HEK293T (cell line): ENCODE measurements around the gene CTDSPL.

Experiments used
- CTCF ChIA-PET: fragments of 350-600 bp; formaldehyde crosslinking; extraction: SDS; loops from one replicate; lab custom pipeline; 2021; ENCODE audit warnings: antibody characterized with exemption, inconsistent platforms; lab: Yijun Ruan, JAX
- POLR2A ChIA-PET: fragments of 350-600 bp; formaldehyde crosslinking; extraction: SDS; loops from one replicate; lab custom pipeline; 2020; ENCODE audit warnings: antibody characterized with exemption, inconsistent platforms; lab: Yijun Ruan, JAX
- DNase-seq: peaks from one replicate; pipeline ENCODE4 v3.0.0; 2012; ENCODE audit warnings: mixed read lengths; ENCODE audit errors: extremely low spot score
- ARNT ChIP-seq: fragments of 450-650 bp; IDR thresholded peaks from 2 replicates; pipeline ENCODE4 v1.6.1; 2017; ENCODE audit warnings: mild to moderate bottlenecking
- BHLHE40 ChIP-seq: fragments of 450-650 bp; IDR thresholded peaks from 2 replicates; pipeline ENCODE4 v1.6.1; 2016; ENCODE audit warnings: mild to moderate bottlenecking, moderate library complexity, borderline replicate concordance
- CTBP1 ChIP-seq: fragments of 450-650 bp; IDR thresholded peaks from 2 replicates; pipeline ENCODE4 v1.6.1; 2016; ENCODE audit warnings: borderline replicate concordance
- ELF4 ChIP-seq: fragments of 450-650 bp; IDR thresholded peaks from 2 replicates; pipeline ENCODE4 v1.6.1; 2017; ENCODE audit warnings: antibody characterized with exemption
- FOXA1 ChIP-seq: fragments of 450-650 bp; IDR thresholded peaks from 2 replicates; pipeline ENCODE4 v1.6.1; 2016; ENCODE audit warnings: mild to moderate bottlenecking
- FOXK2 ChIP-seq: fragments of 450-650 bp; IDR thresholded peaks from 2 replicates; pipeline ENCODE4 v1.6.1; 2016; ENCODE audit warnings: mild to moderate bottlenecking
- FOXM1 ChIP-seq: fragments of 450-650 bp; IDR thresholded peaks from 2 replicates; pipeline ENCODE4 v1.6.1; 2017; ENCODE audit warnings: mild to moderate bottlenecking, borderline replicate concordance
- HDGF ChIP-seq: fragments of 450-650 bp; IDR thresholded peaks from 2 replicates; pipeline ENCODE4 v1.6.1; 2017; ENCODE audit warnings: antibody characterized with exemption, borderline replicate concordance
- L3MBTL2 ChIP-seq: fragments of 450-650 bp; conservative IDR thresholded peaks from 2 replicates; pipeline ENCODE4 v1.6.1; 2016; ENCODE audit warnings: mild to moderate bottlenecking
- LEF1 ChIP-seq: fragments of 450-650 bp; IDR thresholded peaks from 2 replicates; pipeline ENCODE4 v1.6.1; 2017; ENCODE audit warnings: mild to moderate bottlenecking, borderline replicate concordance
- NFRKB ChIP-seq: fragments of 450-650 bp; IDR thresholded peaks from 2 replicates; pipeline ENCODE4 v1.6.1; 2016; ENCODE audit warnings: mild to moderate bottlenecking, moderate library complexity
- SP1 ChIP-seq: fragments of 450-650 bp; IDR thresholded peaks from 2 replicates; pipeline ENCODE4 v1.6.1; 2017
- SUZ12 ChIP-seq: fragments of 450-650 bp; IDR thresholded peaks from 2 replicates; pipeline ENCODE4 v1.6.1; 2016; ENCODE audit warnings: mild to moderate bottlenecking
- TARDBP ChIP-seq: fragments of 450-650 bp; IDR thresholded peaks from 2 replicates; pipeline ENCODE4 v1.6.1; 2016
- ZNF384 ChIP-seq: fragments of 450-650 bp; IDR thresholded peaks from 2 replicates; pipeline ENCODE4 v1.6.1; 2016
- TF ChIP-seq, protein P1 (sequence below): fragments of 450-650 bp; IDR thresholded peaks from 2 replicates; pipeline ENCODE4 v1.6.1; 2016

Gene CTDSPL

DNA sequence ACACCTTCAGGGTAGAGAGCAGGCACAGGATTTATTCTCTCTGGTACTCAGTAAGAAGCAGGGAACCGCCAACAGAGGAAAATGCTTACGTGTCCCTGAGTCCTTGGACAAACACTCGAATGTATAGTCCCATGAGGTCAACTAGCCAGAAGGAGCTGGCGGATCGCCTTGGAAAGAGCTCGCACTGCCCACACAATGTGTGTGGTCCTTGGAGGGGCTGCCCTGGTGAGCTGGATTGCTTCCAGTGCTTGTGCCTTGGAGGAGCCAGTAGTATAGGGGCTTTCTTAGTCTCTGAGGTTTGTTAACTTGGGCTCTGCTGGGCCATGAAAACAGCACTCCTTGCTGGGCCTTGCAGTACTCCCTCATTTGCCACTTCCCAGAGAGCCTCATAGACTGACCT is 88.2 kb downstream of the CTDSPL start:
- ChIA-PET CTCF (no interaction called here), POLR2A (no interaction called here)
- no peak for DNase-seq
- TF ChIP-seq LEF1 (no peak), ELF4 (no peak), ZNF384 (no peak)

DNA sequence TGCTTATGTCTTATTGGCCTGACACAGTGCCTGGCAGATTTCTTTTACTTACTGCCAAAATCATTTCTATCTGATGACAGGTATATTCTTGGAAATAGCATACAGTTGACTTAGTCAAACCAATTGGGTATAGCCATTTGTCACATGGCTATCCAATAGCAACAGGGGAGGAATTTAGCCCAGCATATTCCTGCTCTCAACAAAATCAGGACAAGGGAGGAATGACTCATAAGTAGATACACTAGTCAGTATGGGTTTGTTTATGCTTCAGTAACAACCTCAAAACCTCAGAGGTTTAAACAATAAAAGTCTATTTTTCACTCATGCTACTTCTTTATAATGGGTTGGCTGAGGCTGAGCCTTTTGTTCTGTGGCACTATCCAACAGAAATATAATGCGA is 90.9 kb downstream of the CTDSPL start:
- DNase-seq: no peak
- POLR2A ChIA-PET: no interaction called here
- CTCF ChIA-PET: no interaction called here
- no peak for TF ChIP-seq FOXA1
- no peak for TF ChIP-seq L3MBTL2
- TF ChIP-seq NFRKB: no peak
- no peak for TF ChIP-seq FOXK2
- no peak for TF ChIP-seq FOXM1
- no peak for TF ChIP-seq ZNF384
- TF ChIP-seq BHLHE40: no peak
- no peak for TF ChIP-seq TARDBP
- TF ChIP-seq HDGF: no peak
- no peak for TF ChIP-seq LEF1
- TF ChIP-seq ELF4: no peak
- TF ChIP-seq ARNT: no peak
- no peak for TF ChIP-seq SP1
- TF ChIP-seq CTBP1: no peak
- TF ChIP-seq SUZ12: no peak
- TF ChIP-seq, protein P1, sequence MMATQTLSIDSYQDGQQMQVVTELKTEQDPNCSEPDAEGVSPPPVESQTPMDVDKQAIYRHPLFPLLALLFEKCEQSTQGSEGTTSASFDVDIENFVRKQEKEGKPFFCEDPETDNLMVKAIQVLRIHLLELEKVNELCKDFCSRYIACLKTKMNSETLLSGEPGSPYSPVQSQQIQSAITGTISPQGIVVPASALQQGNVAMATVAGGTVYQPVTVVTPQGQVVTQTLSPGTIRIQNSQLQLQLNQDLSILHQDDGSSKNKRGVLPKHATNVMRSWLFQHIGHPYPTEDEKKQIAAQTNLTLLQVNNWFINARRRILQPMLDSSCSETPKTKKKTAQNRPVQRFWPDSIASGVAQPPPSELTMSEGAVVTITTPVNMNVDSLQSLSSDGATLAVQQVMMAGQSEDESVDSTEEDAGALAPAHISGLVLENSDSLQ: no peak

GRCh38 chr3:37953226-37953625 is 91.5 kb downstream of the CTDSPL start:
- TF ChIP-seq L3MBTL2: no peak
- TF ChIP-seq HDGF: no peak
- no peak for TF ChIP-seq ZNF384
- TF ChIP-seq, protein P1: no peak
- TF ChIP-seq SP1: no peak
- no peak for TF ChIP-seq NFRKB
- TF ChIP-seq BHLHE40: no peak
- no peak for TF ChIP-seq ELF4
- no peak for TF ChIP-seq CTBP1
- no peak for TF ChIP-seq SUZ12
- ChIA-PET CTCF (no interaction called here), POLR2A (no interaction called here)
- no peak for DNase-seq

GRCh38 chr3:37953707-37954394 is 92.2 kb downstream of the CTDSPL start:
- ChIA-PET CTCF (no interaction called here), POLR2A (no interaction called here)
- no peak for DNase-seq
- TF ChIP-seq CTBP1 (no peak), ZNF384 (no peak), L3MBTL2 (no peak), FOXK2 (no peak), FOXA1 (no peak)

GRCh38 chr3:37954881-37955280 is 93.2 kb downstream of the CTDSPL start:
- ChIA-PET POLR2A (no interaction called here), CTCF (interaction anchor here (1.0 kb wide), 1 partner anchor 9 kb away, joined by 3 read pairs; no protein-coding TSS in a partner anchor)
- DNase-seq: no peak
- no peak for TF ChIP-seq HDGF

DNA sequence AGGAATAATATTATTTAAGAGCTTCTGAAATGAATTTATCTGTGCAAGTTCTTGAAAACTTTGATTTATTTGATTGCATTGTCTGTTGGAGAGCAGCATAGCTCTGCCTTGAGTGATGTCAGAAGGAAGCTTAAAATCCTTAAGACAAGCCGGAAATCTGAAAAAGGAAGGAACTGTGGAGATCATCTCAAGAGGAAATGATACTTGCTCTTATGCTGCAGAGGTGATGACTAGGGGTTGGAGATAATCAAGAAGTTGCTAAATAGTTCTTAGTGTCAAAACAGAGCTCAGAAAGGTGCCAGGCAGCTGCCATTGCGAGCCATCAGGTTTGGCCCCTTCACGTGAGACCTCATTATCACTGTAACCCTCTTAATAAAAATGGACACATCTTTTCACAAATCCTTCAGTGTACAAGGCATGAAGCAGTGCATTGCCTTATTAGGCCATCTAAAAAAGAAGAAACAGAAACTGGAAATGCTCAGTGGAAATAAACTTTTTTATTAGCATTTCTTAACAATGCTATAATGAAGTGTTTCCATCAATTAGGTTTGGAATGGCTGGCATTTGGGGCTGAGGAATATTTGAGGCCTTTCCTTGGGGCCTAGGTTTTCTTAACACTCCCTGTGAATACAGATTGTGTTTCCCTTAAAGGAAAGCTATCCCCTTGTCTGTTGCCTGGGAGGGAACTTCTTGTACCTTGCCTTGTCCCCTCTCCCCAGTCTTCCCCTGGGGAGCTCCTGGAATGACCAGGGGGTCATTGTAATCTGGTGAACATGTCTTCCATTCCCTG is 94.4 kb downstream of the CTDSPL start:
- TF ChIP-seq HDGF (no peak), L3MBTL2 (no peak), SUZ12 (no peak), FOXM1 (no peak), ARNT (no peak), TARDBP (no peak), CTBP1 (no peak), LEF1 (no peak), FOXK2 (no peak)
- TF ChIP-seq, protein P1: no peak
- DNase-seq: no peak
- POLR2A ChIA-PET: no interaction called here
- CTCF ChIA-PET: interaction anchor here (1.0 kb wide), 1 partner anchor 8 kb away, joined by 3 read pairs; no protein-coding TSS in a partner anchor
